HG02938 (cell line): Measurements from ENCODE around the gene TMEM87B.
A peak's percentile ranks its signal among the peaks of the same experiment; 100 is the strongest.

Experiments used
- ATAC-seq: cut with Tn5 transposase; IDR thresholded peaks from one replicate; pipeline ENCODE4 v1.9.1; 2021; ENCODE audit warnings: mild to moderate bottlenecking, moderate library complexity; ENCODE audit not compliant: unreplicated experiment

The TMEM87B gene

DNA sequence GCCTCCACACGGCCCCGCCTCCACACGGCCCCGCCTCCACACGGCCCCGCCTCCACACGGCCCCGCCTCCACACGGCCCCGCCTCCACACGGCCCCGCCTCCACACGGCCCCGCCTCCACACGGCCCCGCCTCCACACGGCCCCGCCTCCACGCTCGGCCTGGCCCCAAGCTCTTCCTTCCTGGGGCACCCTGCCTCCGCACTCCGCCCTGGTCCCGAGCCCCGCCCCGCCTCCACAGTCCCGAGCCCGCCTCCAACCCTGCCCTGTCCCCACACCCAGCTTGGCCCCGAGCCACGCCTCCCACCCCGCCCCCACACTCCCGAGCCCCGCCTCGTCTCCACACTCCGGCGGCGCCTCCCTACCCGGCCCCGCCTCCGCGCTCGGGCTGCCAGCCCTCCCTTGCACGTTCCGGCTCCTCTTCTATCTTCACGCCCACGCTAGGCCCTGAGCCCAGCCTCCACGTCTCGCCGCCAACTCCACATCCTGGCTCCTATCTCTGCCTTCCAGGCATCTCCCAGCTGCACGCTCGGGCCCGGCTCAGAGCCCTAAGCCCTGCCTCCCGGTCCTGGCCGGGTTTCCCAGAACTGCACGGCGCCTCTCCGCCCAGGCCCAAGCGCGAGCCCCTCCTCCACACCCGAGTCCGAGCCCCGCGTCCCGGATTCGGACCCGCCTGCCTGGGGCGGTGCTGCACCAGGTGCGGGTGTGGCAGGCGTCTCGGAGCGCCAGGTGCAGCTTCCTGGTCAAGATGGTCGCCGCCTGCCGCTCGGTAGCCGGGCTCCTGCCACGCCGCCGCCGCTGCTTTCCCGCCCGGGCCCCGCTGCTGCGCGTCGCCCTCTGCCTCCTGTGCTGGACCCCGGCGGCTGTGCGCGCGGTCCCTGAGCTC, at the start of gene TMEM87B:
TSS of gene TMEM87B (plus strand) at position 423 of the 883 bp plus-strand sequence. CDS start at position 746, 323 bp downstream.
- ATAC-seq: peak; percentile 47

GRCh38 chr2:112005406-112006075, 49.5 kb upstream of the TMEM87B start:
- ATAC-seq: no peak

GRCh38 chr2:112006076-112006410, 49.0 kb upstream of the TMEM87B start:
- no peak for ATAC-seq

DNA sequence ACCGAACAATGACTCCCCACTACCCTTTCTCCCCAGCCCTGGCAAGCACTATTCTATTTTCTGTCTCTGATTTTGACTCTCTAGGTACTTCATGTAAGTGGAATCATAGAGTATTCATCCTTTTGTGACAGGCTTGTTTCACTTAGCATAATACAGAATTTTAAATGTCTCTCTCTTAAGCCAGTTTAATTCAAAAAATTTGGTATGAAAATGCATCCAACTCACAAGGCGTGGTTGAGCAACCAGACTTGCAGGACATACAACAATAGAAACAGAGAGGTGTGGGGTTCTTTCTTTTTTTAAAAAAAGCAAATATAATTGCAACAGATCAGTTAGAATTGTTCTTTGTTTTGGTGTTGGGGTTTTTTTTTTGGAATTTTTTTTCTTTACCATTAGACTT, 47.6 kb upstream of the TMEM87B start:
- no peak for ATAC-seq

DNA sequence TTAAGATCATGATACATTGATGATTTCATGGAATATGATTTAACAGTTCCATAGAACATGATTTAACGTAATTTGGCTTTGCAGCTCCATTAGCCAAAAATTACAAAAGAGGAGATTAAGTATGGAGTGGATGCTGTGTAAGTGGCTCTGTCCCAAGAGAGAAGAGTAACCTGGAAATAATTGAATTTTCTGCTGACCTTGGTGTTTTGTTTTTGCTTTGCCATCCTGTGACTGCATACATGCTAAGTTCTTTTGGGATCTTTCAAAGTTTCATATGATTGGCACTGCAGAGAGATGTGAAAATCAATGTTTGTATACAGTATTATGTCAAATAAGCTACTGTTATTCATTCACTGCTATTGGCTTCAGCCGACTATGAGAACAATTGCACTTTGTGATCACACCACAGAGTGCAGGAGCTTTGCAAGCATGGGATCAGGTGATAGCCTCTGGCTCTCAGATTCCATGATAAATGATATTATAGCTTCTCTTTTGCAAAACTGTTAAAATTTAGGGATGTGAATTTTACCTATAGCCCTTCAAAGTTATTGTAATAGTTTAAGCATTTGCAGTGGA, 46.1 kb upstream of the TMEM87B start:
- ATAC-seq: no peak

- ATAC-seq: no peak
Observed at GRCh38 chr2:112010751-112011150, 44.3 kb upstream of the TMEM87B start.

DNA sequence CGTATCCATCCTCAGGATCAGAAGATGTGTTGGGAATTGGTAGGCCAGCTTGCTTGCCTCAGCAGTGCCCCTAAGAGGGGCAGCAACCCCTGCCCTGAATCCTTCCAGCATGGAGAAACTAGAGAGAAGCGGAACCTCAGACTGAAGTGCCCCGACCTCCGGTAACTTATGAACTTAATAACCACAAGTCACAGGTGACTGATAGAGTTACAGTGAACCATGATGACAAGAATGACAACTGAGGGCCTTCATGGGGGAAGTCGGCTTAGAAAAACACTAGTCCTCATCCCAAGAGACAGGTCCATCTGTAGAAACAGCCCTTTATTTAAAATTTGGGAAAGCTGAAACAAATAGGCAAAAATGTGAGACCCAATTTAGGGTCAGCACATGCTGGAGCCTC, 42.5 kb upstream of the TMEM87B start:
- ATAC-seq: no peak

- no peak for ATAC-seq
Observed at GRCh38 chr2:112018846-112019245, 36.2 kb upstream of the TMEM87B start.

DNA sequence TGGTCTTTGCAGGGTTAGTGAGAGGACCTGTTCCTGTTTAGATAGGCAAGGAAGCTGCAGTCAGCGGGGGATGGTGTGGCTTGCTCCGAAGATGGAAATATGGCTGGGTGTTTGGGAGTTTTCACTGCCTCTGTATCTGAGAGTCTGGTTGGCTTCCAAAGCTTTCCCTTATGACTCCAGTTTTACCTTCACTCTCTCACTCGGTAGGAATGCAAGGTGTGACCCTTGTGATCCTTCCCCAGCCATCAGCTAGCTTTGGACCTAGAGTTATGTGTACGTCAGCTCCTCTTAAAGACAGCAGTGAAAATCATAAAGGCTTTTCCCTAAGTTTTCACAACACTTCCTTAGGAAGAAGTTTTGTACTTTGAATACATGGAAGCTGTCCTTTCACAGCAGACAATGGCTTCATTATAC, 35.5 kb upstream of the TMEM87B start:
- no peak for ATAC-seq

DNA sequence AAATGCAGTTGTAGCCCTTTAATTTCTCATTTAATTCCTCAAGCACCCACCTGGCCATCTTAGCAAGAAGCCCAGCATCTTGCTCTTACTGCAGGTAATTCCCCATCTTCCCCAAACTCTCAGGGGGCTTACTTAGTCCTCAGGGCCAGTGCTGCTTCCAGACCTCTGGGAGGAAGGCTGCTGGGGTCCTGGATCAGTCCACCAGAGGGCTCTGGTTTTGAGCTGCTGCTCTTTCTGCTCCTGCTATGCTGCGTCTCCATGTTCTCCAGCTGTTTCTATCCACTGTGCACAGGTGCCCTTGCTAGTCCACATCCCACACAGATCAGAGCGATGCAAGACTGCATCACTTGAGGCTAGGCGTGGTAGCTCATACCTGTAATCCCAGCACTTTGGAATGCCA, 34.5 kb upstream of the TMEM87B start:
- no peak for ATAC-seq

DNA sequence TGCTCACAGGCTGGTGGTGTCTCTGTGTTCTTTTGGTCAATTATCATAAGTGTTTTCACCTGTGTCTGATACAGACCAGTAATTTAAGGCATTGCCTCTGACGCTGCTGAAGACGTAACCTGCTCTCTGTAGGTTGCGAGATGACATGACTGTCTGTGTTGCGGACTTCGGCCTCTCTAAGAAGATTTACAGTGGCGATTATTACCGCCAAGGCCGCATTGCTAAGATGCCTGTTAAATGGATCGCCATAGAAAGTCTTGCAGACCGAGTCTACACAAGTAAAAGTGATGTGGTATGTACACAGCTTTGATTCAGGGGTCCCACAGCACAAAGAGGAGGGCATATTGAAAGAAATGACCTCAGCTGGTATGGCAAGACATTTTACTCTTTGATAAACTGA, 33.8 kb upstream of the TMEM87B start:
- ATAC-seq: no peak

GRCh38 chr2:112021781-112022231, 33.3 kb upstream of the TMEM87B start:
- ATAC-seq: no peak

GRCh38 chr2:112023707-112024106, 31.4 kb upstream of the TMEM87B start:
- no peak for ATAC-seq

DNA sequence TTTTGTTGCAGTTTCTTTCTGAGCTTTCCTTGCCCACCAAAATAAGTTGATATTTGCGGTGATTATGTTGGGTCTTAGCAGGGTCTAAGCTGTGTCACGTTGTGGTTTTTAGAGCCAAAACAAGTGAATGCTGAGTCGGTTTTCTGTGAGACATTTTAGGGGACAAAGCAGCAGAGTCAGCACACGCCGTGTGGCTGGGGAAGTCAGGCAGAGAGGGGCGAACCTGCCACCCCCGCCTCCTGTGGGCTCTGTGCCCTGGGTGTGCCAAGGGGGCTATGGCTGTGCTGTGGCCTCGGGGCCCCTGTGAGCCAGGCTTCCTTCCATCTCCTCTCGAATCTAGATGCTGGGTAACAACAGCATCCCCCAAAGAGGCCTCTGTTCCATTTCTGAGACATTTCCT, 30.8 kb upstream of the TMEM87B start:
- no peak for ATAC-seq

DNA sequence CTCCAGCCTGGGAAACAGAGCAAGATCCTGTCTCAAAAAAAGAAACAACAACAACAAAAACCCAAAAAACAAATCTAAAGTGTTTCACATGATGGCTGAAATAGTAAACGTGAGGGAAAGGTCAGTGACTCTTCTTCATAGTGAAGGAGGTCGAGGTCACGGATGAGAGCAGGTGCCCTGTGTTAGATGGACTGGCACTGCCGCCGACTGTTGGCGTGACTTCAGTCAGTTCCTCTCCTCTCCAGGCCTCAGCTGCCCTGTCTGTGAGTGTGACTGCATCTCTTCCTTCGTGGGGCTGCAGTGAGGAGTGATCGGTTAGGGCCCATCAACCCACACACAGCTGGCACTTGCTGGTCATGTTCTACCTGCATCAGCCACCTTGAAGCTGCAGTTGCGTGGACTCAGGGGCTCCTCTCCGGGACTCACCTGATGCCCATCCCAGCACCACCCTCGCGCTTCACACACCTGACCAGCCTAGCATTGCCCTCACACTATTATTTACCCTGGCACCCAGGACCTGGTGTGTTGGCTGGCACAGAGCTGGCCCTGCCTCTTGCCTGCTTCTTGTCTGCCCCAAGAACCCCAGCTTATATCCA, 30.1 kb upstream of the TMEM87B start:
- ATAC-seq: no peak

DNA sequence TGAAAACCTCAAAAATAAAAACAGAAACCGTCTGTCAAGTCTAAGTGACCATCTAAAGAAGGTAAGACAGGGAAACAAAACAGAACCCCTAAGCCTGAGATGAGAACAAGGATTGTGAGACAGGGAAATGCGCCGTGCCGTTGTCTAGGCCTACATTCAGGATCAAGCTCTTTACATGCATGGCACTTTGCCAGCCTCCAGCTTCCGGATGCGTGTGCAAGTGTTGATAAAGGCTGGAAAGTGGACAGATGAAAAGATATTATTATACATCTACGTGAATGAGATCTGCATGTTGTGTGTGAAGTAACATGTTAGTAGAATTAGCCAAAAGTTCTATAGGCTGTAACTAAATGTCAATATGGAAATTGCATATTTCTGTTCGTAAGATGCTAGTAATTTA, 28.6 kb upstream of the TMEM87B start:
- ATAC-seq: no peak

DNA sequence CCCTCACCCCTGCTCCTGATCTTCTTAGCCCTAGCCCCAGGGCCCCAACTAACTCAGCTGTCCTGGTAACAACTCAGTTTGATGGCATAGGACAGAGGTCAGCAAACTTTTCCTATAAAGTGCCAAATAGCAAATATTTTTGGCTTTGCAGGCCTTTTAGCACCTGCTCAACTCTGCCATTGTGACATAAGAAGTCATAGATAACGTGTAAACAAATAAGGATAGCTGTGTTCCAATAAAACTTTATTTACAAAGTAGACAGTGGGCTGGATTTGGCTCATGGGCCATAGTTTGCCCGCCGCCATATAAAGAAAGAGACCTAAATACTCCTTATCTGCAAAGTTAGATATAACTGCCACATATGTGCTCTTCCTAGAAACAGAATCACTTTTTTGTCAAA, 27.3 kb upstream of the TMEM87B start:
- no peak for ATAC-seq

DNA sequence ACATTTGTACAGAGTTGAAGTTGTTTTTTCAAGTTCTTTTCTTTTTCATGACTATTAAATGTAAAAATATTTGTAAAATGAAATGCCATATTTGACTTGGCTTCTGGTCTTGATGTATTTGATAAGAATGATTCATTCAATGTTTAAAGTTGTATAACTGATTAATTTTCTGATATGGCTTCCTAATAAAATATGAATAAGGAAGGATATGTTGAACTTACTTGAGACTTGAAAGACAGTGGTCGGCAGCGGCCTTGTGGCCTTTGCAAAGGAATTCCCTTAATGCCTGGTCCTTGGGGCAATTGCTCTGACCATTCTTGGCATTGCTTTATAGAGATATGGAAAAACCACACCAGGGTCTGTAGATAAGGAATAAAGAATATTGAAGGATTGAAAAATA, 25.9 kb upstream of the TMEM87B start:
- ATAC-seq: no peak

DNA sequence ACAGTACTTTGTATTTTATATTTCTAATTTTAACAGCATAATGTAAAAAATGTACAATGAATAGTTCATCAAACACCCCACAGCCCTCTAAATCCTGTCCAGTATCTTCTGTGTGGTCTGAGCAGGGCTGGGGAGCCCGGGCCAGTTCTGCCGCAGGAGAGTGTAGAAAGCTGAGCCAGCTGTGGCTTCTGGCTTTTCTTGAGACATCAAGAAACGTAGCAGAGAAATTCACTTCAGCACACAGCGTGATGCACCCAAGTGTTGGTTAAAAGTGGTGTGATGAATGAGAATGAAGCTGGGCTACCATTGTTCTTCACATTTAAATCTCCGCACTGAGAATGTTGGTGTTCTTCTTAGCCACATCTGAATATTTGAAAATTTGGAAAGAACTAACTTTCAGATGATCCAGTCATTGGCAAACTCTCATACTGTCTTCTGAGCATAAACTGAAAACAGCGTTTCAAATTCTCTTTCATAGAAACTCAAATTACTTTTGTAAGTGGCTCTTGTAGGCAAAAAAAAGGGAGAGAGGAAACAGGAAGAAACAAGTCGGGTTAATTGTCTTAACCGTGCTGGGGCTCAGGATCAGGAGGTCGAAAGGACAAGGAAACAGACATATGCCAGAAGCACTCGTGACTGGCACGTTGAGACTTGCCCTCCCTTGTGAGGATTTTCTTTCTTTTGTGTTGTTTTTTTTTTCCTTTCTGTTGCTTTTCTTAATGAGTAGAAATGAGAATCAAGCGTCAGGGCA, 23.4 kb upstream of the TMEM87B start:
- ATAC-seq: no peak

GRCh38 chr2:112032224-112032586, 22.9 kb upstream of the TMEM87B start:
- no peak for ATAC-seq
